Endothelial cell (in vitro differentiated cells): ENCODE measurements around the gene ORM2. TPM values are rescaled to one million over a fixed set of nuclear protein-coding genes. Genes with fewer than 3 reads are reported as not detected.

Source experiments
- DNase-seq: peaks from one replicate; pipeline ENCODE4 v3.0.0; 2021; ENCODE audit warnings: low spot score
- H3K27ac Mint-ChIP-seq: one replicate; pipeline ENCODE4 v1.8.0; 2021; ENCODE audit warnings: mixed read lengths, inconsistent platforms; ENCODE audit not compliant: unreplicated experiment
- H3K27me3 Mint-ChIP-seq: one replicate; pipeline ENCODE4 v1.8.0; 2021; ENCODE audit warnings: mild to moderate bottlenecking, moderate library complexity, mixed read lengths, inconsistent platforms; ENCODE audit not compliant: unreplicated experiment
- H3K36me3 Mint-ChIP-seq: one replicate; pipeline ENCODE4 v1.8.0; 2021; ENCODE audit warnings: mild to moderate bottlenecking, low read depth, mixed read lengths, inconsistent platforms; ENCODE audit not compliant: unreplicated experiment
- H3K4me1 Mint-ChIP-seq: one replicate; pipeline ENCODE4 v1.8.0; 2021; ENCODE audit warnings: mild to moderate bottlenecking, mixed read lengths, inconsistent platforms; ENCODE audit not compliant: unreplicated experiment
- H3K4me3 Mint-ChIP-seq: one replicate; pipeline ENCODE4 v1.8.0; 2021; ENCODE audit warnings: mild to moderate bottlenecking, mixed read lengths, inconsistent platforms; ENCODE audit not compliant: unreplicated experiment
- H3K9me3 Mint-ChIP-seq: one replicate; pipeline ENCODE4 v1.8.0; 2021; ENCODE audit warnings: mixed read lengths, inconsistent platforms; ENCODE audit not compliant: unreplicated experiment
- total RNA-seq: library from RNA; stranded (reverse); fragmentation: NEBNext Ultra II Directional; extraction: Animal tissue kit (Norgen Biotek cat#: 25700); gene quantifications from one replicate; pipeline ENCODE4 v1.2.1, GENCODE V29; 2021; ENCODE audit not compliant: unreplicated experiment
- TF ChIP-seq, protein P1 (sequence below): fragments of 200-600 bp; sonication (generic); IDR thresholded peaks from one replicate; pipeline ENCODE4 v1.5.0; 2021; ENCODE audit warnings: antibody characterized with exemption; ENCODE audit not compliant: unreplicated experiment

ORM2 gene
- total RNA-seq, 1 donor from 2014 or later = not detected

DNA sequence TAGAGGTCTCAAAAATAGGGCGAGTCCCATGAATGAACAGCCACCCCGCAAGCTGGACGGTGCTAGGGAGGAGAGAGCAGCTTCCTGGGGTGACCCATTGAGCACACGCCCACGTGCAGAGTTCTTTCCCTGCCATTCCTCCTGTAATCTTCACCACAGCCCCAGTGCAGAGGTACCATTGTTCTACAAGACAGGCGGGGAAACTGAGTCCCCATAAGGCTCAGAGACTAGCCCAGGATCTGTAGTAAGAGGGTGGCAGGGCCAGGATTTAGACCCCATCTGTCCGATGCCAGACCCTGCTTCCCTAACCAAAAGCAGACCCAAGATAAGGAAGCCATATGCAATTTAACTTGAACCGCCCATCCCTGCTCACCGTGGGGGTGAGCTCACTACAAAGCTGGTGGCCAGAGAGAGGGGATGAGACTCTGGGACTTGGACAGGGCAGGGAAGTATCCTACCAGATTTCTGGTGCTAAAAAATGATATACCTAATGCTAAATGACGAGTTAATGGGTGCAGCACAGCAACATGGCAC lies 43.5 kb upstream of the ORM2 start:
- TF ChIP-seq, protein P1, sequence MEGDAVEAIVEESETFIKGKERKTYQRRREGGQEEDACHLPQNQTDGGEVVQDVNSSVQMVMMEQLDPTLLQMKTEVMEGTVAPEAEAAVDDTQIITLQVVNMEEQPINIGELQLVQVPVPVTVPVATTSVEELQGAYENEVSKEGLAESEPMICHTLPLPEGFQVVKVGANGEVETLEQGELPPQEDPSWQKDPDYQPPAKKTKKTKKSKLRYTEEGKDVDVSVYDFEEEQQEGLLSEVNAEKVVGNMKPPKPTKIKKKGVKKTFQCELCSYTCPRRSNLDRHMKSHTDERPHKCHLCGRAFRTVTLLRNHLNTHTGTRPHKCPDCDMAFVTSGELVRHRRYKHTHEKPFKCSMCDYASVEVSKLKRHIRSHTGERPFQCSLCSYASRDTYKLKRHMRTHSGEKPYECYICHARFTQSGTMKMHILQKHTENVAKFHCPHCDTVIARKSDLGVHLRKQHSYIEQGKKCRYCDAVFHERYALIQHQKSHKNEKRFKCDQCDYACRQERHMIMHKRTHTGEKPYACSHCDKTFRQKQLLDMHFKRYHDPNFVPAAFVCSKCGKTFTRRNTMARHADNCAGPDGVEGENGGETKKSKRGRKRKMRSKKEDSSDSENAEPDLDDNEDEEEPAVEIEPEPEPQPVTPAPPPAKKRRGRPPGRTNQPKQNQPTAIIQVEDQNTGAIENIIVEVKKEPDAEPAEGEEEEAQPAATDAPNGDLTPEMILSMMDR = no peak
- H3K27ac Mint-ChIP-seq = no peak overlapping the region

GRCh38 chr9:114287001-114287762 lies 42.5 kb upstream of the ORM2 start:
- Mint-ChIP-seq H3K27me3 (peaks cover 5% of the 10 kb centered on the region), H3K4me1 (peaks cover 10% of the 10 kb centered on the region), H3K27ac (peak overlapping the region; percentile 9), H3K36me3 (peaks cover 23% of the 10 kb centered on the region), H3K4me3 (no peak overlapping the region), H3K9me3 (no peaks in the 10 kb centered on the region)
- TF ChIP-seq, protein P1 = no peak
- DNase-seq = no peak

More for the DNA sequence above, 43.5 kb upstream of the ORM2 start:
- DNase-seq = no peak
- no peak overlapping the region for H3K4me3 Mint-ChIP-seq
- peaks cover 5% of the 10 kb centered on the region for H3K27me3 Mint-ChIP-seq
- H3K9me3 Mint-ChIP-seq = no peaks in the 10 kb centered on the region
- peaks cover 12% of the 10 kb centered on the region for H3K4me1 Mint-ChIP-seq
- peaks cover 20% of the 10 kb centered on the region for H3K36me3 Mint-ChIP-seq

DNA sequence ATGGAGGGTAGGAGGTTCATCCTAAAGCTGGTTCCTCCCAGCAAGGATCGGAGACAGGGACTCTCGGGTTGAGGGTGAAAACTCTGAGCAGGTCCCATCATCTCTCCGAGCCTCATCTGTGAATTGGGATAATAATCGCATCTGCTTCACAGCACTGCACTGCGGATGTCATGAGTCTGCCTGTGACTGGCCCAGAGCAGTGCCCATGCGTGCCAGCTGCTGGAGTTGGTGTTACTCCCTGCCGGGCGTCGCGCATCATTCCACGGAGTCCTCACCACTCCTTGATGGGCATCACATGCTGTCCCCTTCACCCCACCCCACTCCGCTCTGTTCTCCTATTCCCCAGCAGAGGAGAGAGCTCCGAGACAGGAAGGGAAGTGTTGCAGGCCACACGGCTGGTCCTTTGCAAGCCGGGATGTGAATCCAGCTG lies 41.9 kb upstream of the ORM2 start:
- peaks cover 3% of the 10 kb centered on the region for H3K27me3 Mint-ChIP-seq
- no peak overlapping the region for H3K27ac Mint-ChIP-seq
- DNase-seq = no peak
- peaks cover 28% of the 10 kb centered on the region for H3K36me3 Mint-ChIP-seq
- no peaks in the 10 kb centered on the region for H3K9me3 Mint-ChIP-seq
- TF ChIP-seq, protein P1 = no peak
- no peak overlapping the region for H3K4me3 Mint-ChIP-seq
- peaks cover 10% of the 10 kb centered on the region for H3K4me1 Mint-ChIP-seq

- peaks cover 30% of the 10 kb centered on the region for H3K36me3 Mint-ChIP-seq
- peaks cover 10% of the 10 kb centered on the region for H3K4me1 Mint-ChIP-seq
- peak overlapping the region; percentile 59 for H3K4me3 Mint-ChIP-seq
- H3K27ac Mint-ChIP-seq = peak overlapping the region; percentile 57
- H3K27me3 Mint-ChIP-seq = peaks cover 3% of the 10 kb centered on the region
- no peak for DNase-seq
- no peaks in the 10 kb centered on the region for H3K9me3 Mint-ChIP-seq
- TF ChIP-seq, protein P1 = no peak
Measured at GRCh38 chr9:114288193-114289091, 41.2 kb upstream of the ORM2 start.
